ENCODE measurements around the gene KIF21A.

KIF21A gene

DNA sequence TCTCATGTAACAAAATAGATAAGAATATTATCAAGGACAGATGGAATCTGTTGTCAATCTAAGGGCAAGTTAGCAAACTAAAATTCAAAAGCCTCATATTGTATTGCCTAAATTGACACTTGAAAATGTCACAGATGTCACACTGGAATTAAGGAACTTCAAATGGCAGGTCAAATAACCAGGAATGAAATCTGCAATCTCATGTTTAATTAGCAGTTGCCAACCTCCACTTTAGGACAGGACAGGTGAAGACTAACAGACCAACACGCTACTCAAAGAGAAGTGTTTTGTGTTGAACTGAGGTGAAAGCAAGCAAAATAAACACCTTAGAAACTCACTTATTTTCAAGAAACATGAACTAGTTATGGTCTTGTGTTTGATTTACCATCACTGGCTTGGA lies 11.1 kb downstream of the KIF21A start:
- in situ Hi-C loops (cut with MboI; ENCODE audit: low sequenced_read_pairs): no loop called here

DNA sequence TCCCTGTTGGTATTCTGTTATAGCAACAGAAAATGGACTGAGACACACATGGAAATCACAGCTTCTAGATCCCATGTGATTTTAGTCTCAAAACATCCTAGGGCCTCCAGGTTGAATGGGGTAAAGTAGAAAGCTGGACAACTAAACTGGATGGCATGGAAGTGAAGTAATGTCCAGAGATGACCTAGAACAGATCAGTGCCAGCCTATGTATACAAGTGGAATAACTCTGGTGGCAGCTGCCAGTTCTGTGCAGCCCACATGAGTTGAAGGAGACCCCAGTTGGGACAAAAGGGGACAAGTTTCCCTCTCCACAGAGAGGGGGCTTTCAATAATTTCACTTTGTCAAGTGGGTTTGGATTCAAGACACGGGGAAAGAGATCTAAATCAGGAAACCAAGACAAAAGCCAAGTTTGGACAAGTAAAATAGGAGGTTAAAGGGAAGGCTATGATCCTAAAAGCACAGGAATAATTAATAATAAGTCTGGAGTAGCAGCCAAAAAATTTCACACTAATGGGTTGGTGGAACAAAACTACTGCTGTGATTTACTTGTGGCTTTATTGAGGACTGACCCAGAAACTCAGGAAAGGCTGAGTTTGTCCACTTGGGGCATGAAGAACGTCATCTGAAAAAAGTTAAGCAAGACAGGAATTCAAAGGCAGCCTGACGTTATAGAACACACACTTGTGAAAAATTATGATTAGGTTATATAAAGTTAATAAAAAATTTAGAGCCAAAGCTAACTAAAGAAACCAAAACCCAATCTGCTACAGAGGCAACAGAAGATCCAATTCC lies 11.7 kb downstream of the KIF21A start:
- in situ Hi-C loops (cut with MboI; ENCODE audit: low sequenced_read_pairs): no loop called here

DNA sequence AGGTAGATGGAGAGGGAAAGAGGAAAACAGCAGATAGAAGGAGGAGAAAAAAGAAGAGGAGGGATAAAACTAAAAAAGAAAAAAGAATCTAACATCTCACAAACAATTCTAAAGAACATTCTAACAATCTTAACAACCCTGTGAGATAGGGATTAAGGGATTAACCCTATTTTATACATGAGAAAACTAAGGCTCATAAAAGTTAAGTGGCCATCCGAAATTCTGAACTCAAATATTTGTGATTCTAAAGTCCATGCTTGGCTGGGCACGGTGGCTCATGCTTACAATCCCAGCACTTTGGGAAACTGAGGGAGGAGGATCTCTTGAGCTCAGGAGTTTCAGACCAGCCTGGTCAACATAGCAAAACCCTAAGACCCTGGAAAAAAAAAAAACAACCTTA lies 13.1 kb downstream of the KIF21A start:
- in situ Hi-C loops (cut with MboI; ENCODE audit: low sequenced_read_pairs): no loop called here

DNA sequence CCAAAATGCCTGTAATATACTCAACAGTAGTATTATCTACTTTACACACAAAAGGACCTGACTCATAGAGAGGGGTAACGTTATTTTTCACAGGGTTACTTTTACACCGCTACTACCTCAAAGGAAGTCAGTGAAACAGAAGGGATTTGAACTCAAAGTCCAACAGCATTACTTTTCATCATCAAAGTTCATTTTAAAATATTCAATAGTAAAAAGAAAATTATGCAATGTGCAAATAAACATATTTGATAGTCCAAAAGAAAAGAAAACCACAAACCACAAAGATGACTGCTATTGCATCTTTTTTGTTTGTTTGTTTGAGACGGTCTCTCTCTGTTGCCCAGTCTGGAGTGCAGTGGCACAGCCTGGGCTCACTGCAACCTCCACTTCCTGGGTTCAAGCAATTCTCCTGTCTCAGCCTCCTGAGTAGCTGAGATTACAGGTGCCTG lies 15.5 kb downstream of the KIF21A start:
- in situ Hi-C loops (cut with MboI; ENCODE audit: low sequenced_read_pairs): no loop called here

DNA sequence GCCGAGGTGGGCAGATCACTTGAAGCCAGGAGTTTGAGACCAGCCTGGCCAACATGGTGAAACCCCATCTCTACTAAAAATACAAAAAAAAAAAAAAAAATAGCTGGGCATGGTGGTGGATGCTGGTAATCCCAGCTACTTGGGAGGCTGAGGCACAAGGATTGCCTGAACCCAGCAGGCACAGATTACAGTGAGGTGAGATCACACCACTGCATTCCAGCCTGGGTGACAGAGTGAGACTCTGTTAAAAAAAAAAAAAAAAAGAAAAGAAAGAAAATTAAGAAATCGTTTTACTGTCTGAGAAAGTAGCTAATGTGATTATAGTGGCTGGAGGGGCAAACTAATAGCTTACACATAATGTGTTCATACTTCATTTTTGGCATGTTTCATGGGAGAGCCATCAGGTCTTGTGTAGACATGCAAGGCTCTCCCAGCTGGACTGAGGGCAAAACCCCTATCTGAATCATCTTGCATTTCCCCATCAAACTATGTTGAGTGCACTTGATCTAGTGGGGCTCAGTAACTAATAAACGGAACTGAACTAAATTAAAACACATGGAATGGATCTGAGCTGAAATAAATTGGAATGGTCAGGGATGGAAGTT lies 16.2 kb downstream of the KIF21A start:
- in situ Hi-C loops (cut with MboI; ENCODE audit: low sequenced_read_pairs): no loop called here

DNA sequence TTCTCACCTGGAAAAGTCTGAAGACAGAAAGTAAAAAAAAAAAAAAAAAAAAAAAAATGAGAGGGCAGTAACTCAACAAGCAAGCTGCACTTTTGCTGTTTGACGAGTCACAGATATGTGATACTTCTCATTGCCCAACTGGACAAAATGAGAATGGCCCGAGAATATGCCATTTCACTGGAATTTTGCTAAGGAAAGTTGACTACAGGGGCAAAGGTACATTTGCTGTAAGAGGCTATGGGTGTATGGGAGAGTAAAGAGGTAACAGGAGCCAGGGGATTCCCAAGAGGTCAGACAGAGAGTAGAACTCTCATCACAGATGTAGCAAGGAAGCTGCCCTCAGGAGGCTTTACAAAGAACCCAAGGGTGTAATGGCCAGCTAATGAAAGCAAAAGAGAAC lies 22.9 kb downstream of the KIF21A start:
- in situ Hi-C loops (cut with MboI; ENCODE audit: low sequenced_read_pairs): no loop called here

DNA sequence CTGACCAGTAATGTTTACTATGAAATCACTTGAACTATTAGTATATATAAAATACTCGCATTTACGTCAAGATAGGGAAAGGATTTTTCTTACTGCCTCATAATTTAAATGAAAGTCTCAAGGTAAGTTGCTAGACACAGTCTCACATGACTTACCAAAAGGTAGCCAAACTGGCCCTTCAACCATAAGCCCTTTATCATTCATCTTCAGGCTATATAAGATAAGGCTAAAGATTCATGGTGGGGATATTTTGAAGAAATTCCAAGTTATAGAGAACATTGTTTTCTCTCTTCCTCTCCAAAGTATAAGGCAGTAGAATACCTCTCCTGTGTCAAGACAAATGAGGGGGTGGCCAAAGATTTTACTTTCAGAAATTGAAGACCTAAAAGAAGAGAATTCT lies 23.4 kb downstream of the KIF21A start:
- in situ Hi-C loops (cut with MboI; ENCODE audit: low sequenced_read_pairs): no loop called here

DNA sequence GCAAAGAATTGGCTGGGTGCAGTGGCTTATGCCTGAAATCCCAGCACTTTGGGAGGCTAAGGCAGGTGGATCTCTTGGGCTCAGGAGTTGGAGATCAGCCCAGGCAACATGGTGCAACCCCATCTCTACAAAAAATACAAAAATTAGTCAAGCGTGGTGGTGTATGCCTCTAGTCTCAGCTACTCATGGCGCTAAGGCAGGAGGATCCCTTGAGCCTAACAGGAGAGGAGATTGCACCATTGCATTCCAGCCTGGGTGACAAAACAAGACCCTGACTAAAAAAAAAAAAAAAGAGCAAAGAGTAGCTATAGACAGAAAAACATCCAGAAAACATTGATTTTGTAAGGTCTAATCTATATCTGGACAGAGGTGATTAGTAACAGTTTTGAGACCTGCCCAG lies 25.0 kb downstream of the KIF21A start:
- in situ Hi-C loops (cut with MboI; ENCODE audit: low sequenced_read_pairs): no loop called here

DNA sequence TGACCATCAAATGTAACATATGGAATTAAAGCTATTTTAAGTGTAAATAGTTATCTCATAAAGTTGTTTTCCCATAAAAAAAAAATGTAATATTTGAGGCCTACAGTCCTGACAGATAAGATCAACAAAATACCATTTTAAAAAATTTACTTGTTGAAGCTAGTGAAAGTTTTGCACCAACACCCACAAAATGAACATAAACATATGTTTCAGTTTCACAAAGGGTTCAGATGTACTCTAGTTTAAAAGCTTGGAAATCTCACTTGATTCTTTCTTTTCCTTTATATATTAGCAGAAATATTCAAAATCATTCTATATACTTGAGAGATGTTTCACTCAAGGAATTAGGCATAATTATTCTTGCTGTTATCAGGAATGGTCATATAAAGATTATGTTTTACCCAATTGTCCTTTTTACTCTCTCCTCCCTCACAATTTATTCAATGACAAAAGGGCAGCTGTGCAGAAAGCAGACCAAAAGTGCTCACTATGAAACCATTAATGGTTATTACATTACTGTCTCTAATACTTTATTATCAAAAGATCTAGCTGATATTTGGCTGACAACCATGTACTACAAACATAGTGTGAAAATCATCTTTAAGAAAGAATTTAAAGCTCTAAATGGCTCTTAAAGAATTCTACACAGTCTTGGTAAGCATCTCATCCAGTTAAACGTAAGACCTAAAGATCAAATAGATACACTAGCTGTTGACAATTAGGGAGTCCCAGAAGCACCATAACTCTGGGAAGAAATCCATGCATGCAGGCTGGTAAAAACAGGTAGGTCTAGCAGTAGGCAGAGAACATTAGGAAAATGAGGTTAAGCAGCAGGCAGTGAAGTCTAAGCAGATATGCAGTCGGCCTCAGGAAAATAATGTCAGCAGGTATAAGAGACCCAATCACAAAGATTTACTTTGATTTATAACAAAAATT lies 28.8 kb downstream of the KIF21A start:
- in situ Hi-C loops (cut with MboI; ENCODE audit: low sequenced_read_pairs): no loop called here

DNA sequence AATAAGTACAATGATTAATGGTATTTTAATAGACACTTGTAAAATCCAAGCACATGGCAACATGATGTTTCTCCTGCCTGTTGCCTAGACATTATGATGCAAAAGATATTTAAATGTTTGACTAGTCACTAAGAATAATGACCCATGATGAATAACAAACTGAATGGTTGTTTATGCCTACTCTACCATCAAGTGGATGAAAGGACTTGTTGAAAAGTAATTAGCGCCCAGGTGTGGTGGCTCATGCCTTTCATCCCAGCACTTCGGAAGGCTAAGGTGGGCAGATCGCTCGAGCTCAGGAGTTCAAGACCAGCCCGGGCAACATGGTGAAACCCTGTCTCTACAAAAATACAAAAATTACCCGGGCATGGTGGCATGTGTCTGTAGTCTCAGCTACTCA lies 30.7 kb downstream of the KIF21A start:
- in situ Hi-C loops (cut with MboI; ENCODE audit: low sequenced_read_pairs): no loop called here

DNA sequence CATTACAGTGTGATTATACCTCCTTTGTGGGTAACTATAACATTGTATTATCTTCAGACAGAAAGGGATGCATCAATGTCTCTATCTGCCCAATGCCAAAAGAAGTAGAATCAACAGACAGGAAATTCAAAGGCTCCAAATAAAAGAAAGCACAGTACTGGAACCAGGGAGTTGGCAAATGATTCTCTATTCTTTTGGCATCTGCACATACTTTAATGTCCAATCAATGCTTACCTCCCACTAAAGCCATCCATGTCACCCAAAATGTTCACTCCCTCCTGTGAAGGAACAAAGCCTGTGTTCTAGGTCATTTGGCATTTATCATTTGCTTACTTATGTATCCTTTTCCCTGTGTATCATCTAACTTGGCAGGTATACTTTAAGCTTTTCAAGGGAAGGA lies 36.7 kb downstream of the KIF21A start:
- in situ Hi-C loops (cut with MboI; ENCODE audit: low sequenced_read_pairs): no loop called here

DNA sequence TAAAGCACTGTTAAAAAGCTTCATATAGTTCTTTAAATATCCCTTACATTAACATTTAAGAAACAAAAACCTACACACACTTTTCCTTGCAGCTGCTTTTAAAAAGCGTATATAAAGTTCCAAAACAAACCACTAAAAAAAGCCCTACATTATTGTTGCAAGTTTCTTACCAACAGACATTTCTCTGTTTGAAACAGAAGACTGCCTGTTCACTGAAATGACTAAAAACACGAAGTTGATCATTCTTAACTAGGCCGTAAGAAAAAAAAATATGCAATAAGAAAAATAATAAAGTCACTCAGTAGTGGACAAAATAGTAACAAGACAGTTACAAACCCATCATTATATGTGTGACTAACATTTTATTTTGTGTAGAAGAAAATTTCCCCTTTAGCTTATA lies 37.3 kb downstream of the KIF21A start:
- in situ Hi-C loops (cut with MboI; ENCODE audit: low sequenced_read_pairs): no loop called here

DNA sequence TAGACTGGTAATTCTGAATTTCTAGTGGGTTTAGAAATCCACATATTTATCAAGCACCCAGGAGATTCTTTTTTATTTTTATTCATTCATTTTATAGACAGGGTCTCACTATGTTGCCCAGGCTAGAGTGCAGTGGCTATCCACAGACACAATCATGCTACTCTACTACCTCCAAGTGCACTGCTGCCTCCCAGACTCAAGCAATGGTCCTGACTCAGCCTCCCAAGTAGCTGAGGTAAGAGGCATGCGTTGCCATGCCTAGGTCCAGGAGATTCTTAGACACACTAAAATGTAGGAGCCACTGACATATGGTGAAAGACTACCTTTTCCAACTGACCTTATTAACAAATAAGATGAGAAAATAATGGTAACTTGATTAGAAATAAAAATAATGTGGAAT lies 38.9 kb downstream of the KIF21A start:
- in situ Hi-C loops (cut with MboI; ENCODE audit: low sequenced_read_pairs): no loop called here

DNA sequence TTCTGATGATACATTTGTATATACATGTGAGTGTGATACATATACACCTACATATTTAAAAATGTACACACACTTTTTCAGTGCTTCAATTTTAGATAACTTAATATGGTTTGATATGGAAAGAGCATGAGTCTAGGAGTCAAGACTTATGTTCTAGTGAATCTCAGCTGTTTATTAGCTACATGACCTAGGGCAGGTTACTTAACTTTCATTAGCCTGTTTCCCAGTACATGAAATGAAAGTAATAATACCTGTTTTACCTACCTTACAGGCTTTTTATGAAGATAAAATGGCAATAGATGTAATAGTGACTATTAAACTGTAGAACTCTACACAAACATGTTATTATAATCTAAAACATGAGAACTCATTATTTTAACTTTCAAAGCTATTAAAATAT lies 39.5 kb downstream of the KIF21A start:
- in situ Hi-C loops (cut with MboI; ENCODE audit: low sequenced_read_pairs): no loop called here

DNA sequence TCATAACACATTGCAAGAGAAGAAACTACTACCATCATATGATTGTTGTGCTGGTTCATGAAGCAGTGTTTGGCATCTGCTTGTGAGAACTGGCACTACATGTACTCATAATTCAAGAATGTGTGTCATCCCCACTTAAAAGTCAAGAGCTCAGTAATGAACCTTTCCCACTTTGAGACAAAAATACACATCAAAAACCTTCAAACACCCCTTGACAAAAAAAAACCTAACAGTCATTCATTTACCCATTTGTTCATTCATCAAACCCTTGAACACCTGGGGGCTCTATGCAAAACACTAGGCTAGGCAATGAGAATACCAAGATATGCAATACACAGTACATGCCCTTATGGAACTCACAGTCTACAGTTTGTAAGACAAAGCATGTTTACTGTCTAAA lies 40.0 kb downstream of the KIF21A start:
- in situ Hi-C loops (cut with MboI; ENCODE audit: low sequenced_read_pairs): no loop called here

DNA sequence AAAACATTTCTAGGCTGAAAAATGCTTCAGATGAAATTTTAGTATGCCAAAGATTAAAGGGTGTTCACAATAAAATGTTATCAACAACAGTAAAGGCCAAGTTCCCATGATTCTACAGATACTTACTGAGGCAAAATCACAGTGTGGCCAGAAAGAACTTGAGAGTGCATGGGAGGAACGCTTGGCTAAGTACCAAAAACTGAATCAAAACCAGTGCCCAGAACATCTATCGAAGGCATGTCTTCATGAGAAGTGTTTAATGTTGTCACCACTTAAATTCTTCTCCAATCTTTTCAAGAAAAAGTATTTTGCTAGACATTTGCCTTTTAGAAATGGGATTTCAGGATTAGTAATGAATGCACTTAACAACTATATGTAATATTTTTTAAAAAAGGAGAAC lies 41.5 kb downstream of the KIF21A start:
- in situ Hi-C loops (cut with MboI; ENCODE audit: low sequenced_read_pairs): no loop called here

DNA sequence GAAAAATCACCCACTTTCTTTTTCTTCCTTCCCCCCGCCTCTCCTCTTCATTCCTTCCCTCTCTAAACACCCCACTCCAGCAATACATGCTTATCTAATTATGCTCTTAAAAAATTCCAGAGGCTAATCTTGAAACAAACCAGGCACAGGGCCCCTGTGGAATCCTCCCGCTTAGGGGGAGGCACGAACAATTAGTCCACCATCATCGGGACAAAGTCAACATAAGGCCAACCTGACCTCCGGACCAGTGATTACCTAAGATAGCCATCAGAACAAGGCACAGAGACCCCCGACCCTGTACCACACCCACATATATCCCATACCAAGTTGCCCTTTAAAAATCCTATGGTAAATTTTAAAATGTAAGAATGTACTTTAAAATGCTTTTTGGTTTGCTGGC lies 47.1 kb downstream of the KIF21A start:
- in situ Hi-C loops (cut with MboI; ENCODE audit: low sequenced_read_pairs): no loop called here

DNA sequence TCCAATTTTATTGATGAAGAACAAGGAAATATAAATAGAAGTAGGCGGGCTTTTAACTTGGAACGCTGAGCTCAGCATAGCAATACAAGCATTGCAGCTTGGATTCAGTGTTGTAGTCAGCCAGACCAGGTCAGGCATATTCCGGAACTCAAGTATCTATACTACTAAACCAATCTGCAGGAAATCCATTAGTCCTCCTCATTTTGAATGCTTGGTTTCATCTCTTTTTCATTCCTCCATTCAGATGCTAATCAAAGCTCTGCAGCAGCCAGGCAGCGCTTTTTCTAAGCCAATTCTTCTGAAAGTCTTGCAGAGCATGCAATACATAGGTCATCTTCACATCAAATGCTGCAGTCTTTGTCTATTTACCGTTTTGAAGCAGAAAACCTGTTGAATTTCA lies 49.0 kb downstream of the KIF21A start:
- in situ Hi-C loops (cut with MboI; ENCODE audit: low sequenced_read_pairs): no loop called here

DNA sequence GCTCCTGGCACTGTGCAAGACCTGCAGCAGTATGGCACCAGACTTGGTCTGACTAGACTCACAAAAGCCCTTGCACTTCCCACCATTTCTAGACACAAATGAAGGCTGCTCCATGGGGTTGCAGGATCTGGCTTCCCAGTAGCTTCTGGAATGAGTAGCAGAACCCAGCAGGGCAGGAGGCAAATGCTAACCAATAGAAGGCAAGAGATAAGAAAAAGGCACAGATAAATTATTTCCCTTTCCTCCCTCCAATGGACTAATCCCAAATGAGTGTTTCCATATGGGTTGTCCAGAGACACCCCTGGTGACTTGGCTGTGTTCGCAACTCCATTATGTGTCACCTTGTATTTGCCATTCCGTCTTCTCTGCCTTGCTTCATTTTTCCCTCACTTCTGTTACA lies 49.7 kb downstream of the KIF21A start:
- in situ Hi-C loops (cut with MboI; ENCODE audit: low sequenced_read_pairs): no loop called here

DNA sequence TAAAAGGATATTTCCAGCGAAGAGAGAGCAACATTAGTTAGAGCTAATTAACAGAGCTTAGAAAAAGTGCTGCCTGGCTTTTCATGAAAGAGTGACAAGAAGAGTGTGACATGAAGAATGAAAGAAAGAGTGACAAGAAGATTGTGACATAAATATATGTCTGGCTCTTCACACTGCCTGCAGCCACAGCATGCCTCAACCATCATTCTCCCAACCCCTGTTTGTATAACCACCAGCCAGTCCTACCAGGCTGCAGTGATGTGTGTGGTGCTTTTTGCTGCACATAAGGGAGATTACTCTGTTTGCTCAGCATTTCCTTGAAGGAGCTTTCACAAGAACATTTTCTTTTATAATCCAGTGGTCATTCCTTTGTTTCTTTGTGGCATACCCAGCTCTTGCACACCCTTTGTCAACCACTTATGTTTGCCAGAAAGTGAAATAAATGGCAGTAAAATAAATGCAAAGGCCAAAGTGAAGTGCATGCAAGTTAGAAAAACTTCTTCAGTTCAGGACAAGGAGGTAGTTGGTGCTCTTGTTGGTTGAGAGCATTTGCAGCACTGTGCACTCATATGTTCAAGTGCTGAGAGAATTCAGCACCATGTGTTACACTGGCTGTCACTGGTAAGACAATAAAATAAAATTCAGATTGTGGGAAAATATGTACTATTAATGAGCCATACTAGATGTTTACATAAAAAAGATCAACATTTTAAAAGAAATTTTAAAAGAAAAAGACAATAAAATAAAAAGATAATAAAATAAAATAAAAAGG lies 50.6 kb downstream of the KIF21A start:
- in situ Hi-C loops (cut with MboI; ENCODE audit: low sequenced_read_pairs): no loop called here

DNA sequence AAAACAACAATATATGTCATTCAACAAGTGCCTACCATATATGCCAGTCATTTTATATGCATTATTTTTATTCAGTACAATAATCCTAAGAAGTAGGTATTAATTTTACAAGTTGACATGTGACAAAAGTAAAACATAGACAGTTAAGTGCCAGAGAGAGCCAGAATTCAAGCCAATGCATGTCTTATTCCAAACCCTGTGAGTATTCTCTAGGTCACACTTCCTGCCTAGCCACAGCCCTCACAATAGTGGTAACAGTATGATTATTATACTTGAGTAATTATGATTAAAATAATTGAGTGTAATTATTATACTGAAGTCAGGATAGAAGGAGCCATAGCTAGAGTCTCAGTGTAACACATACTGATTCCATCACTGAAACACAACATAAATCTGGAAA lies 52.2 kb downstream of the KIF21A start:
- in situ Hi-C loops (cut with MboI; ENCODE audit: low sequenced_read_pairs): no loop called here
